HG02623 (cell line): ENCODE data around the gene MED8.
"Not testable (repeated sequence)": the region's sequence is repeated elsewhere in the genome, so short reads cannot be mapped to it uniquely, and the experiment has no call there.

Source experiments
- ATAC-seq: cut with Tn5 transposase; IDR thresholded peaks from one replicate; pipeline ENCODE4 v1.9.1; 2021; ENCODE audit warnings: moderate library complexity; ENCODE audit not compliant: unreplicated experiment

Gene MED8

DNA sequence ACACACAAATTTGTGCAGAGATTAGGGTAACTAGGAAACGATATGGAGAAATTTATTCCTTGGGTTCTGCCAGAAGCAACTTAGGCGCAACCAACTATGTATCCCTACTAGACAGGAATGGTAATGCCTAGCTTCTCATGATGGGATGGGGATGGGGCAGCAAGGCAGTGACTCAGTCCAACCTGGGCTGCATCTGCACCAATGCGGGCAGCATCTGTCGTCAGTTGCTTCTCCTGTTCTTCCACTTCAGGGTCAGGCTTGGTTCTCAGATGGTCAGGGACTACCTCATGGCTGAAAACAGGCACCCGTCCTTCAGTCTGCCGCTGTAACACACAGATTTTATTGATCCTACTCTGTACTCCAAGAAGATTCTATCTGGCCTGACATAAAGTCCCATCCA, 2.9 kb downstream of the MED8 start:
- no peak for ATAC-seq

GRCh38 chr1:43383449-43383848, 6.2 kb downstream of the MED8 start:
- no peak for ATAC-seq

GRCh38 chr1:43382027-43382779, 7.4 kb downstream of the MED8 start:
- ATAC-seq: no peak

GRCh38 chr1:43381612-43382011, 8.0 kb downstream of the MED8 start:
- ATAC-seq: no peak

DNA sequence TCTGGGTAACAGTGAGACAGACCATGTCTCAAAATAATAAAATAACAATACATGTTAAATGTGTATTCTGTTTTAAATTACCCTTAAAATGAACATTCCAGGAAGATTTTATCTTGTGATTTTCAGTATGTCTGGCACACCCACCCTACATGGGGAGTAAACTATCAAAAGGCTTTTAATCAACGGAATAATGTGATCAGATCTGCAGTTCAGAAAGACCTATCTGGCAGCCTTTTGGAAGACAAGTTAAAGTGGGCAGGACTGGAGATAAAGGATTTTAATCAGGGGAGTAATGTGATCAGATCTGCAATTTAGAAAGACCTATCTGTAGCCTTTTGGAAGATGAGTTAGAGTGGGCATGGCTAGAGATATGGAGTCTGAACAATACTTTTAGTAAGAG, 10.1 kb downstream of the MED8 start:
- ATAC-seq: no peak

GRCh38 chr1:43377831-43378230, 11.8 kb downstream of the MED8 start:
- ATAC-seq: no peak

- ATAC-seq: no peak
Measured at GRCh38 chr1:43376723-43377235, 12.8 kb downstream of the MED8 start.

GRCh38 chr1:43373066-43373940, 16.3 kb downstream of the MED8 start:
- ATAC-seq: no peak

- no peak for ATAC-seq
Measured at GRCh38 chr1:43372172-43372571, 17.4 kb downstream of the MED8 start.

DNA sequence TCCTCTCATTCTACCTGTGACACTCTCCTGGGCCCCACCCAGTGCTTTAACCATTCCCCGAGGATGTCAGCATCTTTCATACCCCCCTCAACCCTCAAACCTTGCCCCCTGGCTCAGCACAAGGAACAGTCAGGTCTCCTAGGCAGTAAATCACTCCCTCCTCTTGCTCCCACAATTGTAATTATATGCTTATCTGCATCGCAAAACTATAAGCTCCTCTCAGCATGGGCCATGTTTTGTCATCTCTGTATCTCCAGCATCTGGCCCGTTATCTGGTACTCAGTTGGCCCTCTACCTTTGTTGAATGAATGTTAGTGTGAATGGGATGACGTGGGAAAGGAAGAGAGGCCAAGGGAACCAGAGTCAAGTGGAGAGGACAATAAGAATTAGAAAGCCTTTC, 19.0 kb downstream of the MED8 start:
- no peak for ATAC-seq

DNA sequence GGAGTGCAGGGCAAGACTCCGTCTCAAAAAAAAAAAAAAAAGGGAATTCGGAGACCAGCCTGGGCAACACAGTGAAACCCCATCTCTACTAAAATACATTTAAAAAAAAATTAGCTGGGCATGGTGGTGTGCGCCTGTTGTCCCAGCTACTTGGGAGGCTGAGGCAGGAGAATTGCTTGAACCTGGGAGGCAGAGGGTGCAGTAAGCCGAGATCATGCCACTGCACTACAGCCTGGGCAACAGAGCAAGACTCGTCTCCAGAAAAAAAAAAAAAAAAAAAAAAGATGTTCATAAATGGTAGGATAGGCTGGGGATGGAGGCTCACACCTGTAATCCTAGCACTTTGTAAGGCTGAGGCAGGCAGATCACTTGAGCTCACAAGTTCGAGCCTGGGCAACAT, 19.8 kb downstream of the MED8 start:
- not testable (repeated sequence) for ATAC-seq

- ATAC-seq: no peak
Measured at GRCh38 chr1:43368646-43369020, 21.0 kb downstream of the MED8 start.

DNA sequence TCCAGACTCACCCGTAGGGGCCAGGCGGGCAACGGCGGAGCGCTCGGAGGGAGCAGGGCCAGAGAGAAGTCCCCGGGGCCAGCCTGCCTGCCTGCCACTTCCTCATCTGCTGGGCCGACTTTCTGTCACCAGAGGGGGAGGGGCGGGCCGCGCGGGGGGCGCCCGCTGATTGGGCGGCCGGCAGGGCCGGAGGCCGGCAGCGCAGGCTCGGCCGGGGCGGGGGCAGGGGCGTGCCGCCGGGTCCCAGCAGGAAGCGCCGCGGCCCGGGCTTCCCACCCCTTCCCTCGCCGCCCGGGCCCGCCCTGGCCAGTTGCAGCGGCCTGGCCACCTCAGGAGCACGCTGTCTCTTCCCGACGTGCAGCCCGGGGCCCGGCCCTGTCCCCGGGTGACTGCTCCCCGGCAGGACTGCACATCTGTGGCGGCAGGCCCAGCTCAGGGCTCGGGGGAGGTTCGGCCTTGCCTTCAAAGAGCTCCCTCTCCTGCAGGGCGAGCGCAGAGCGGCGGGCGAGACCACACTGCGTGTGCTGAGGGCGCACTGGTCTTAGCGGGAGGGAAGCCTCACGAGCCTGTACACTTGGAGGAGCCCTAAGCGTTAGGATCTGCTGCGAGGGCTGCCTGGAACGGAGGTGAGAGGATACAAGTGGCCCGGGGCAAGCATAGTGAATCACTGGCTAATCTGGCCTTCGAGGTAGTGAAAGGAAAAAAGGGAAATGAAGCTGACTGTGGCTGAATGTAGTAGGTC, 21.5 kb downstream of the MED8 start, which contains the start of gene ELOVL1:
ELOVL1 (minus strand) TSS at position 108 of the 742 bp plus-strand sequence. CDS start 2,402 bp downstream, outside the sequence.
- peak; percentile 71 for ATAC-seq

- peak; percentile 36 for ATAC-seq
Measured at GRCh38 chr1:43367026-43367903, 22.3 kb downstream of the MED8 start.

DNA sequence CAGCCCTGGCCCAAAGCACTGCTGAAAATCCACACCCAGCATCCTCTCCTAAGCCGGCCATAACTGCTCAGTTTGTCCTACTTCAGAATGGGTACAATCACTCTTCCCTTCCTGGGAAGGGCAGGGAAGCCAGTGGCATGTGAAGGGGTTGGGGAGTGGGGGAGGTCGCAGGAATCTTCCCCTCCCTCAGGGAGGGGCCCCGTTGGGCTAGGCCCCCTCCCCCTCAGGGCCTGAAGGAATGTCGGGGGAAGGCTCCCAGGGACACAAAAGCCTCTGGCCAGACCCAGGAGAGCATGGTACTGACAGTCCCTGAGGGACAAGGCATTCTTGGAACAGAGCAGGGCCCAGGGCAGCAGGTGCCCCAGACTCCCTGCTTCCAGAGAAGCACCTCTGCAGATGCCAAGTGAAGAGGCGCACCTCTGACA, 23.0 kb downstream of the MED8 start:
- no peak for ATAC-seq

GRCh38 chr1:43366179-43366578, 23.4 kb downstream of the MED8 start:
- ATAC-seq: no peak

GRCh38 chr1:43365678-43366077, 23.9 kb downstream of the MED8 start:
- ATAC-seq: no peak

DNA sequence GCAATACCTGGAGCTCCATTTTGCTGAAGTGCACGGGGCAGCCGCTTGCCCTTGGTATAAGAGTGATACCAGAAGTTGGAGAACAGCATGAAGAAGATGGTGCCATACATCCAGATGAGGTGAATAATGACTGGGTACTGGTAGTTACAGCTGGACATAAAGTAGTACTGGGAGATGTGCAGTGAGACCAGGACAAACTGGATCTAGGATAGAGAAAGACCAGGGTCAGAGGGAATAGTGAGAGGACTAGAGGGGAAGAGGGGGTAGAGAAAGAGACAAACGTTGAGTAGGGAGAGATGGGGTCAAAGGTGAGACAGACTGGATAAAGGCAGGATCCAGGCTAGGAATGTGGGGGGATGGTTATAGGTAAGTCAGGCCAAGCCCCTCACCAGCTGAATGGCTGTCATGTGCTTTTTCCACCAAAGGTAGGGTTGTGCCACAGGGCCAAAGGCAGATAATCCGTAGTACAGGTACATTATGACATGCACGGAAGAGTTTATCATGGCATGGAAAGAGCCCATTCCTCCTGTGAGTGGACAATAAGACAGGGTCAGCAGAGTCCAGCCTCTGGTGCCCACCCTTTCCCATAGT, 25.6 kb downstream of the MED8 start:
- no peak for ATAC-seq

DNA sequence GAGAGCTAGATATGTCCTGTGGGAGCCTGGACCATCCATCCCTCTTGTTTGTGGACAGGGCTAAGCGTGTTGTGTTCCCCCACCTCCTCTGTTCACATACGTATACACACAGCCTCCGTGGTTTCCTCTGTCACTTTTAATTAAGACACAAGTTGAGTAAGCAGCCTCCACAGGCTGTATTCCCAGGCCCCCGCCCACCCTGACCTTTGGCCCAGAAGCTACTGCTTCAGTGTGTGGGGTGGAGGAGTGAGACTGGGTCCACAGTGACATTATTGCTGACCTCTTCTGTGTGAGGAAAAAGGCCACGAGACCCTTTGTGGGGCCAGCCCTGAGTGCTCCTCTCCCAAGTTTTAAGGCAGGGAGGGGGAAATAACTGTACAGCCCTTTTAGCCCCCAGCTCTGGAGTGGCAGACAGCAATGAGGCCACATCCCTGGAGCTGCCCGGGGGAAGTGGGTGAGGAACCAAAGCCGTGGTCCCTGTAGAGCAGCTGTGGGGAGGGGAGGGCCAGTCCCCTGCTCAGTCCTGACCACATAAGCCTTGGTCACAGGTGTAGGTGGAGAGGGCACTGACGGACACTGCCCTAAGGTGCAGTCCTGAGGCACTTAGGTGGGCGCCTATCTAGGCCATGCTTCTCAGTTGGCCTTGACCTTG, 26.2 kb downstream of the MED8 start:
- ATAC-seq: no peak
